ENCODE results near the gene FBRS. TPM values are rescaled to one million over a fixed set of nuclear protein-coding genes. Genes with fewer than 3 reads are reported as not detected.
A peak's percentile ranks its signal among the peaks of the same experiment; 100 is the strongest.
"Not testable (repeated sequence)": the region's sequence is repeated elsewhere in the genome, so short reads cannot be mapped to it uniquely, and the experiment has no call there.

FBRS gene
- polyA plus RNA-seq (ENCODE audit: insufficient read length in 12 of 12), result 10 to 100 TPM in 11 of 12 donors, not detected in 1; 24.5 to 99.6 (median 32.2) TPM
- long read RNA-seq, donor 1, partial matches to known transcripts, result 12 of 22 reads
- long read RNA-seq, donor 1, other reads (novel, unspliced or antisense), result 0 of 22 reads
- long read RNA-seq, donor 2, partial matches to known transcripts, result 0 of 1 reads
- long read RNA-seq, donor 2, other reads (novel, unspliced or antisense), result 0 of 1 reads
- long read RNA-seq, donor 3, partial matches to known transcripts, result 0 of 1 reads
- long read RNA-seq, donor 3, other reads (novel, unspliced or antisense), result 0 of 1 reads
- long read RNA-seq, donor 4, result 0 reads
- long read RNA-seq, donor 5, full-length matches to known transcripts, result 5 of 10 reads
- long read RNA-seq, donor 5, partial matches to known transcripts, result 5 of 10 reads
- long read RNA-seq, donor 5, other reads (novel, unspliced or antisense), result 0 of 10 reads
- long read RNA-seq, donor 6, partial matches to known transcripts, result 0 of 2 reads
- long read RNA-seq, donor 6, other reads (novel, unspliced or antisense), result 0 of 2 reads
- long read RNA-seq, donor 7, partial matches to known transcripts, result 0 of 1 reads
- long read RNA-seq, donor 7, other reads (novel, unspliced or antisense), result 0 of 1 reads
- long read RNA-seq, donor 8, partial matches to known transcripts, result 0 of 3 reads
- long read RNA-seq, donor 8, other reads (novel, unspliced or antisense), result 0 of 3 reads
- long read RNA-seq, donor 9, partial matches to known transcripts, result 0 of 1 reads
- long read RNA-seq, donor 9, other reads (novel, unspliced or antisense), result 0 of 1 reads
- long read RNA-seq, donor 10, result 0 reads
- long read RNA-seq, donor 11, partial matches to known transcripts, result 5 of 5 reads
- long read RNA-seq, donor 11, other reads (novel, unspliced or antisense), result 0 of 5 reads

GRCh38 chr16:30657866-30658730, at the start of gene FBRS:
TSS of gene FBRS (plus strand) at chr16:30658431. CDS start at chr16:30659519, 1,088 bp downstream.
- DNase-seq, result peak; percentile 100

- DNase-seq, result peak; percentile 49
These were observed 49.0 kb upstream of the FBRS start for GRCh38 chr16:30609002-30609925.

- DNase-seq, result peak; percentile 99
These were observed 48.0 kb upstream of the FBRS start, which contains the start of gene ZNF689 for GRCh38 chr16:30609926-30610839. TSS of gene ZNF689 (minus strand) at chr16:30610389. CDS start at chr16:30610041, 348 bp downstream.

DNA sequence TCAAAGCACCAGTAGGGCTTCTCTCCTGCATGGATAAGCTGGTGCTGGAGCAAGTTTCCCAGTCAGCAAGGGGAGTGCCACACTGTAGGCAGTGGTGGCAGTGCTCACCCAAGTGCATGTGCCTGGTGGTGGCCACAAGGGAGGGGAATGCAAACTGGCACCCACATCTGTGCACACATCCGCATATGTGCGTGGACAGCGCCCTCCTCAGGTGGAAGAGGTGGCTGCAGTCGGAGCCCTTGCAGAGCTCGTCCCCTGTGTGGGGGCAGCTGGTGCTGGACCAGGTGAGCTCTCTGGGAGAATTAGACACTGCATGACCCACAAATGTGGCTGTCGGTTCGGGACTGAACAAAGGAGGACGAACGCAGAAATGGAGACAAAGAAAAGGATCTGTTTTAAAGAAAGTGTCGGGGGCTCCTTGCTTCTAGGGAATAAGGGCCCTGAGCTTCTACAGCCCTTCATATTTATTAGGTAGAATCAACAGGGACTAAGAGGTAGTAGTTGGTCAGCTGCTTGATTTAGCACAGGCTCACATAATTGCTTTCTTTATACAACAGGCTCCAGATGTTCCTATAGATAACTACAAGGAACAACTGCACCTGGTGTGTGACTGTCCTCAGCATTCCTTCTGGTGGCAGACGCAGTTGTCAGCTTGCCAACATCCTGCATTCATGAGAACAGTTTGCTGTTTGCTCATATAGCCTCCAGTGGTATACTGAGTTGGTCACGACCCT, 42.7 kb upstream of the FBRS start:
- DNase-seq, result no peak

- DNase-seq, result no peak
These were observed 39.0 kb upstream of the FBRS start for GRCh38 chr16:30619202-30619601.

GRCh38 chr16:30619638-30620037, 38.6 kb upstream of the FBRS start:
- no peak for DNase-seq

DNA sequence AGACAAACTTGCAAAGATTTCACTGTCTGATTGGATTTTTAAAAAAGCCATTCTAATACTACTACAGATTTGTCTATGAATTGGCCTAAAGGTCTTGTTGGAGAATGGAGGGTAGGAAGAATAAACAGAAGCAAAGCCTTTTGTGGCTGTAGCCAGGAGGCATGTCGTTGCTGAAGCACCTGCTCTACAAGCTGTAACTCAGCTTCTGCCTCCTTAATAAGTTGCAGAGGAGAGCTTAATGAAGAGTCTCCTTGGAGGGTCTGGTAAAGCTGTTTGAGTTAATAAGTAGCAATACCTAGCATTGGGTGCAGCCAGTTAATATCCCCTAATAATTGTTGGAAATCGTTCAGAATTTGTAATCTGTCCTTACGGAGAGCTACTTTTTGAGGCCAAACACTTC, 38.1 kb upstream of the FBRS start:
- no peak for DNase-seq

- no peak for DNase-seq
These were observed 36.5 kb upstream of the FBRS start for GRCh38 chr16:30621765-30622164.

DNA sequence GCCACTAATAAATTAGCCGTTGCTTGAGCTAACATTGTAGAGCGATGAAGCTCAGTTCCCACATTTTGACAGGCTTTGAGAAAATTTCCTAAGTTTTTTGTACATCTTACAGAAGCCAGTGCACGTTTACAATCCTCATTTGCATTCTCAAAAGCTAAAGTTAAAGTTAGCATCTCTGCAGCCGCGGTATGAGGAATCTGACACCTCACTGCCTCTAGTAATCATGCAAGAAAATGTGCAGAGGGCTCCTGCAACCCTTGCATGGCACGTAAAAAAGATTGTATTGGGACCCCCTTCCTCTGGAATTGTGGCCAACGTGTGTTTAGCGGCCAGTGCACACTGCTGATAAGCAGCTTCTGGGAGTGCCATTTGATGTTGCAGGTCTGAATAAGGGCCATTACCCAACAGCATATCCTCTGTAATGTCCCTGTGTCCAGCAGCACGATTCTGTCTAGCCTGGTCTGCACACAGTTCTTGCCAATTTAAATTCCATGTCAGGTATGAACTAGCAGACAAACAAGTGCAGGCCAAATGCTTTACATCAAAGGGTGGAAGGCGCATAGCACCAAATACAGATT, 35.7 kb upstream of the FBRS start:
- no peak for DNase-seq

GRCh38 chr16:30623536-30624283, 34.5 kb upstream of the FBRS start:
- no peak for DNase-seq

DNA sequence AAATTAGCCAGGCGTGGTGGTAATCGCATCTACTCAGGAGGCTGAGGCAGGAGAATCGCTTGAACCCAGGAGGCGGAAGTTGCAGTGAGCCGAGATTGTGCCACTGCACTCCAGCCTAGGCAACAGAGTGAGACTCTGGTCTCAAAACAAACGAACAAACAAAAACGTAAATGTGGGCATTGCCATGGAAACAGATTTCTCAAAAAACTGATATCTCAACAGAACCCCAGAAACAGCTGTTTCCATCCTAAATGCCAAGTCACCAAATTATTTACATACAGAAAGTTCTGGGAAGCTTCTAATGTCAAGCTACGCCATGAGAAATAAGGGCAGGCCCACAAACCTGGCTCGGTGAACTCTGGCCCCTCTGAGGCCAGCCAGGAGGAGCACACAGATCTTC, 32.0 kb upstream of the FBRS start:
- no peak for DNase-seq

DNA sequence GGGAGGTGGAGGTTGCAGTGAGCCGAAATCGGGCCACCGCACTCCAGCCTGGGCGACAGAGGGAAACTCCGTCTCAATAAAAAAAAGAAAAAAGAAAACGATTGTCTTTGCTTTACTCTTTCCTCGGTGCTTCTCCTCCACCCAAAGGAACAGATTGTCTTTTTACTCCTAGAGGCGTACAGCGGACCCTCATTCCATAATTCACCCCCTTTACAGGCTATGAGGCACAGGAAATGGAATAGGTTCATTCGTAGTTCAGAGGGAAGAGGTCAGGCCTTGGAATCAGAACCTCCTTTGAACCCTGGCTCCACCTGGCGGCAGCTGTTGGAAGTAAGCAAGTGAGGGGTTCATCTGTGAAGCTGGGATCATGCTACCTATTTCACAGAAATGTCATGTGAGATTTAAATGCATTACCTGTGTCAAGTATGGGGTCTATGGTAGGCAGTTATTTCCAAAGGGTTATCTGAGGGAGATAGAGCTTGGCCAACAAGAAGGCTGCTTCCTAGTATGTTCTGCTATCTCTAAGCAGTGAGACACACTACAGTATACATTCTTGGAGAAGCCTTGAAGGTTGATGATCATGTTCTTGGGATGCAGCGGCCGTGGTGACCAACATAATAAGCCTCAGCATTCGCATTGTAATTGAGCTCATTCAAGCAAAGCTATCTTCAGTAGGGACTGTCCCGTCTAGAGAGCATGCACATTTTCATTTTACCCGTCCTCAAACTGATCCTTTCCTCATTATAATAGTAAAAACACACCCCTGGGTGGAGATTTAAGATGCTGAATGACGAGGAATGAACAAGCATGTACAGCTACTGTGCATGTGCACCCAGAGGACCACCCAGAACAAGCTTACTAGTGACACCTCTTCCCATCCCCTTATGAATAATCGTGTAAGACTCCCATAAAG, 29.3 kb upstream of the FBRS start:
- peak; percentile 83 for DNase-seq

GRCh38 chr16:30632454-30632853, 25.8 kb upstream of the FBRS start:
- not testable (repeated sequence) for DNase-seq

DNA sequence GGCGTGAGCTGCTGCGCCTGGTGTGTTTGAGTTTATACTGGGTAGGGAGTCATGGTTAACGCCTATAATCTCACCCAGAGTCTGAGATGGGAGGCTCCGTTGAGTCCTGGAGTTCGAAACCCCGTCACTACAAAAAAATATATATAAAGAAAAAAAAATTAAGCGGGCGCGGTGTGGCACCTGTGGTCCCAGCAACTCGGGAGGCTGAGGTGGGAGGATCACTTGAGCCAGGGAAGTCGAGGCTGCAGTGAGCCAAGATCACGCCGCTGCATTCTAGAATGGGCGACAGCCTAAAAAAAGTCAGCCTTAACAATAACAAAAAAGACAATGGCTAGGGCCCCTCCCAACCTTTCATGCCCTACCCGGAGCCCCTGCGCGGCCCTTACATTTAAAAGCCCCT, 24.7 kb upstream of the FBRS start:
- no peak for DNase-seq

GRCh38 chr16:30636599-30636998, 21.6 kb upstream of the FBRS start:
- DNase-seq, result no peak

- DNase-seq, result not testable (repeated sequence)
These were observed 21.1 kb upstream of the FBRS start for GRCh38 chr16:30637139-30637538.

Data from muscle of arm (tissue), 14 donors.